Mucosa of rectum (tissue), 2 donors: ENCODE data around the gene XCL1.
"Not testable (repeated sequence)": the region's sequence is repeated elsewhere in the genome, so short reads cannot be mapped to it uniquely, and the experiment has no call there.

Experiments used
- H3K27ac ChIP-seq, 2 donors: one replicate each; pipeline ENCODE4 v1.7.0; 2013; ENCODE audit warnings: inconsistent platforms in 2 of 2, low read depth in 2 of 2, low read length in 2 of 2
- H3K27me3 ChIP-seq, 2 donors: one replicate each; pipeline ENCODE4 v1.7.0; 2013; ENCODE audit warnings: low read length in 2 of 2; ENCODE audit not compliant: control insufficient read depth in 2 of 2, insufficient read depth in 2 of 2
- H3K36me3 ChIP-seq, 2 donors: one replicate each; pipeline ENCODE4 v1.7.0; 2013; ENCODE audit warnings: low read length in 2 of 2; ENCODE audit not compliant: control insufficient read depth in 2 of 2, insufficient read depth in 2 of 2
- H3K4me1 ChIP-seq, 2 donors: one replicate each; pipeline ENCODE4 v1.7.0; 2013; ENCODE audit warnings: low read length in 2 of 2, mild to moderate bottlenecking in 1 of 2; ENCODE audit not compliant: control insufficient read depth in 2 of 2, insufficient read depth in 2 of 2
- H3K4me3 ChIP-seq, 2 donors: one replicate each; pipeline ENCODE4 v1.7.0; 2013; ENCODE audit warnings: low read length in 2 of 2
- H3K9ac ChIP-seq, 2 donors: one replicate each; pipeline ENCODE4 v1.7.0; 2013; ENCODE audit warnings: low read length in 2 of 2, low read depth in 1 of 2, mild to moderate bottlenecking in 1 of 2
- H3K9me3 ChIP-seq, 2 donors: one replicate each; pipeline ENCODE4 v1.7.0; 2013; ENCODE audit warnings: low read length in 2 of 2; ENCODE audit not compliant: control insufficient read depth in 2 of 2
- donor health status: healthy.
- donor health status: Normal muscosa, but diverticular disease.

XCL1 gene

DNA sequence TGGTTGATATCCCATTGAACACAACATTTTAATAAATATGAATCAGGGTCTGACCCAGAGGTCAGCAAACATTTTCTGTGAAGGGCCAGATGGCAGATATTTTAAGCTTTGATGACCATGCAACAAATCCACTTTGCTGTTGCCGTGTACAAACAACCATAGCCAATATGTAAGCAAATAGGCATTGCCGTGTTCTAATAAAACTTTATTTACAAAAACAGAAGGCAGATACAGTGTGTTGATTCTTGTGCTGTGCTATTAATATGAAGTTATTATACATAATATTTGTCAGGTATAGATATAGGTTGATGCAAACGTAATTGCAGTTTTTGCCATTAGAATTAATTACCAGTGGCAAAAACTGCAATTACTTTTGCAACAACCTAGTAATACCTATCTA lies 8.8 kb upstream of the XCL1 start:
- Histone ChIP-seq H3K4me1 (no peaks in the 10 kb centered on the region), H3K27ac (no peak overlapping the region), H3K9me3 (no peaks in the 10 kb centered on the region), H3K36me3 (no peaks in the 10 kb centered on the region), H3K9ac (no peak overlapping the region), H3K4me3 (no peak overlapping the region), H3K27me3 (no peaks in the 10 kb centered on the region)

DNA sequence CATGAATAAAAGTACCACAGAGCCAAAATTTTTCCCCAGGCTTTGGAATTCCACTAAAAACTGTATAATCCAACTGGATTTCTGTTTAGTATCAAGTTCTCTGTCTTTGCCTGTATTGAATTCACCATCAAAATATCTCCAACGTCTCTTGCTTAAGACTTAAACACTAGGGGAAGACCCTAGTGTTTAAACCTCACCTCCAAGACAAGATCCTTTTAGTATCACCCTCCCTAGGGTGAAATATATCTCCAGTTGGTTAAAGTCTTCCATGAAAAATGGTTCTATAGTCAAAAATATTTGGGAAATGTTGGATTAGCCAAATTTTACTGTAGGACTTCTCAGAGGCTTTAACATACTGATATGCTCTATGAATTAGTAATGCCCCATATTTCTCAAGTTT lies 8.1 kb upstream of the XCL1 start:
- no peaks in the 10 kb centered on the region for H3K4me1 ChIP-seq
- no peaks in the 10 kb centered on the region for H3K27me3 ChIP-seq
- no peaks in the 10 kb centered on the region for H3K9me3 ChIP-seq
- H3K27ac ChIP-seq = no peak overlapping the region
- no peak overlapping the region for H3K4me3 ChIP-seq
- H3K36me3 ChIP-seq = no peaks in the 10 kb centered on the region
- no peak overlapping the region for H3K9ac ChIP-seq

DNA sequence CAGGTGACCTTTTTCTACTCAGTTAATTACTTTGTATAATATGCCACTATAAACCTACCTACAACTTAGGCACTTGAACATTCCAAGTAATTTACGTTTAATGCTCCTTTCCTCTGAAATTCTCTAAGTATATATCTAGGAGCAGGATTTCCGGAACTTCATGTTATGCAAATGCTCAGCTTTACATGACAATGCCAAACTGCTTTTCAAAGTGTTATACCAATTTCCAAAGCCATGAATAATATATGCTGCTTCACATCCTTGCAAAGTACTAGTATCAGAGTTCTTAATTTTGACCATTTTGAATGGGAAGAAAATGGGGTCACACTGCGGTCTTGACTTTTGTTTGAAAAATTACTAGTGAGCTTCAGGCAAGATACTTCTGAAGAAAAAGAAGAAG lies 5.8 kb upstream of the XCL1 start:
- Histone ChIP-seq H3K4me3 (no peak overlapping the region), H3K36me3 (no peaks in the 10 kb centered on the region), H3K9me3 (no peaks in the 10 kb centered on the region)

DNA sequence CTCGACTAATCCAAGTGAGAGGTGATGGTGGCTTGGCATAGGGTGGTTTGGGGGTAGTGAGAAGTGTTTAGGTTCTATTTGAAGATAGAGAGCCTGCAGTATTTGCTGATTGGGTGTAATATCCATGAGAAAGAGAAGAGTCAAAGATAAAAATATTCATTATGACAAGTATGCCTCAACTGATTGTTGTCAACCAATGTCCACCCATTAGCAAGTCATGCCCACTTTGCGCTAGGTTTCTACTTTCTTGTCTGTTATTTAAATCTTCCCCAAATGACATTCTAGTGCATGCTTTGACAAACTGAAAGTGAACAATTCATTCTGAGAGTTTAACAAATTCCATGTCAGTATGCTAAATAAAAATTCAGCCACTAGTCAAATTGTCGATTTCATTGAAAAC lies 3.8 kb upstream of the XCL1 start:
- no peaks in the 10 kb centered on the region for H3K9me3 ChIP-seq
- no peak overlapping the region for H3K4me3 ChIP-seq
- H3K9ac ChIP-seq = no peak overlapping the region
- H3K36me3 ChIP-seq = no peaks in the 10 kb centered on the region
- no peaks in the 10 kb centered on the region for H3K27me3 ChIP-seq
- no peaks in the 10 kb centered on the region for H3K4me1 ChIP-seq
- H3K27ac ChIP-seq = no peak overlapping the region

More for the DNA sequence above, 5.8 kb upstream of the XCL1 start:
- H3K9ac ChIP-seq = no peak overlapping the region
- no peaks in the 10 kb centered on the region for H3K4me1 ChIP-seq
- H3K27ac ChIP-seq = no peak overlapping the region
- no peaks in the 10 kb centered on the region for H3K27me3 ChIP-seq

DNA sequence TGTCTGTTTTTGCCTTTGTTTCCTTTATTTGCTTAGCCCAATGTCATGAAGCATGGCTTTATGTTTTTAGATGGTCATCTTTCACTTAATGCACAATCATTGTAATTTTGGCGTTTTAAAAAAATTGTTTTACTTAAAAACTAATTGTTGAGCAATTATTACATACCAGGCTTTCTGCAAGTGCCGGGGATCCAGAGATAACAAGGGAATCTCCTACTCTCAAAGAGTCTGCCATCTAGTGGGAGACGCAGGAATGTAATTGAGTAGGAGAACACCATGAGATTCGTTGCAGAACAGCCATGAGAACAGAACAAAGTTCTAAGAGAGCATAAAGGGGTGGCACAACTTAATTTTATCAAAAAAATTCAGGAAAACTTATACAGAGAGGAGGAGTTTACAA lies 2.2 kb upstream of the XCL1 start:
- H3K27me3 ChIP-seq, H3K36me3 ChIP-seq, H3K9me3 ChIP-seq, H3K27ac ChIP-seq, H3K4me1 ChIP-seq, H3K9ac ChIP-seq, H3K4me3 ChIP-seq: not testable (repeated sequence)

DNA sequence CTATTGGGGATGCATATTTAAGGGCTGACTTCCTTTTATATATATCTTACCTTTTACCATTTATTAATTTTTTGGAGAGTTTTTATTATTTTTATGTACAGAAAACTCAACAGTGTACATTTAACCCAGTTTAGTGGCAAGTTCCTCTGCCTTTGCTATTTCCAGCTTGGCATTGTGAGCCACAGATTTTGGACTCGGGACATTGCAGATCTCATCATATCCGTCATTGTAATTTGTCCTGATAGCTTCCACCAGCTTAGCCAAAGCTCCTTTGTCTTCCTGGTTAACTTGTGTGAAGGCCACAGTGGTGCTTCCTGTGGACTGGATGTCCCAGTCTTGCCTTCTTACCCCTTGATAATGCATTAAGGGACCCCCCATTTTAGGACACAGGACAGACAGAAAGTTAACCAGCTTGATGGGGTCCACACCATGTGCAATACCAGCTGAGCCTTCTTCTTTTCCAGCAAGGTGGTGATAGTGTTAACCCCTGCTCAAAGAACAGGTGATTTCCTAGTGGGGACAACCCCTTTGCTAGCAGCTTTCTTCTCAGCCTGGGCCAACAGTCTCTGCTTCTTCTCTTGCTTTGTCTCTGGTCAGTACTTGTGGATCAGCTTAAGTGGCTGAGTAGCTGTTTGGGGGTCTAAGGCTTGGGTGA lies 2.3 kb downstream of the XCL1 start:
- H3K27me3 ChIP-seq, H3K9ac ChIP-seq, H3K36me3 ChIP-seq, H3K4me3 ChIP-seq, H3K4me1 ChIP-seq, H3K27ac ChIP-seq, H3K9me3 ChIP-seq: not testable (repeated sequence)

DNA sequence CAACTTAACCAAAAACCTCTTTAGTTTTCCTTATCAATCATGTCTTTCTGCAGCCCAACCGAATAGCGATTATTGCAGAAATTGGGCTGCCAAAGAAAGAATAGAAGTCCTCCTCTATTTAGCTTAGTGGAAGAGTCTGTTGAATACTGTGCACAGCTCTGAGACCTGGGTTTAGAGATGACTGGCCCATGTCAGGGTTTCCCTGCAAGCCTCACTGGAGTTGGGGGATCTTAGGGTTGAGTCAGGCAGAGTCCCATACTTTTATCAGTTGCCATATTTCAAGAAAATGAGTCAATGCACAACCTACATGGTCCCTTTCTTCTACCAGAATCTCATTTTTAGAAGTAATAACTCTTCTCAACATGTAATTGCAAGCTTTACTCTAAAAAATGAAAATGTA lies 3.9 kb downstream of the XCL1 start:
- H3K27me3 ChIP-seq, H3K9me3 ChIP-seq, H3K9ac ChIP-seq, H3K36me3 ChIP-seq, H3K4me3 ChIP-seq, H3K4me1 ChIP-seq, H3K27ac ChIP-seq: not testable (repeated sequence)

DNA sequence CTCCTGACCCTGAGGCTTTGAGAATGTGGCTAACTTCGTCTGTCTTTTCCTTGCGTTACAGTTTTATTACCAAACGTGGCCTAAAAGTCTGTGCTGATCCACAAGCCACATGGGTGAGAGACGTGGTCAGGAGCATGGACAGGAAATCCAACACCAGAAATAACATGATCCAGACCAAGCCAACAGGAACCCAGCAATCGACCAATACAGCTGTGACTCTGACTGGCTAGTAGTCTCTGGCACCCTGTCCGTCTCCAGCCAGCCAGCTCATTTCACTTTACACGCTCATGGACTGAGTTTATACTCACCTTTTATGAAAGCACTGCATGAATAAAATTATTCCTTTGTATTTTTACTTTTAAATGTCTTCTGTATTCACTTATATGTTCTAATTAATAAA lies 4.6 kb downstream of the XCL1 start:
- not testable (repeated sequence) for H3K36me3 ChIP-seq, H3K27ac ChIP-seq, H3K9ac ChIP-seq, H3K4me3 ChIP-seq, H3K27me3 ChIP-seq, H3K4me1 ChIP-seq, H3K9me3 ChIP-seq

DNA sequence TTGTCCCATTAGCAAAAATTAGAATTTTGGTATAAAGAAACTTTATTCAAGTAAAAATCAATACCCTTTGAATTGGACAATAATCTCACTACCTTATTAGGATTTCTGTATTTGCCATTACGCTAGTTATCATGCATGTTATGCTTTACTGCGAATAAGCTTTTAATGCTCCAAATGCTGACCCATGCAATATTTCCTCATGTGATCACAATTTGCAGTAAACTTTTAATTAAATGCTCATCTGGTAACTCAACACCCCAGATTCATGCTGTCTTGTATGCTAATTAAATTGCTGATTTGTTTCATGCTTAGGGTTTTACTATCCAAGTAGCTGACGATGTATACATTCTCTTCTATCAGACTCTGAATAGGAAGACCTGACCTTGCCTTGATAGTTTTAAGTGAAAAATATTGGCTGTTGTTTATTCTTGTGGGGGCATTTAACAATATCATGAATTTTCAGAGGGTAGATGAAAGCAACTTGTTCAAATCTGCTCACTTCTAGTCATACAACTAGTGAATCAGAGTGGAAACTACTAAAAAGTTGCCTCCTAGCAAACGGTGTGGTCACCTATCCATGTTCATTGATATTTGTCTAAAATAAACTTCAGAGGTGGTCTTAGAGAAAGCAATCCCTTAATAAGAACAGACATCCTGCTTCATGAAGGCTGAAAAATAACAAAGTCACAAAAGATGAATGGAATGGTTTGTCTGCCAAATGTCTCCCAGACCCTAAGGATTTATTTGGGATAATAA lies 5.6 kb downstream of the XCL1 start:
- H3K4me1 ChIP-seq = no peaks in the 10 kb centered on the region

DNA sequence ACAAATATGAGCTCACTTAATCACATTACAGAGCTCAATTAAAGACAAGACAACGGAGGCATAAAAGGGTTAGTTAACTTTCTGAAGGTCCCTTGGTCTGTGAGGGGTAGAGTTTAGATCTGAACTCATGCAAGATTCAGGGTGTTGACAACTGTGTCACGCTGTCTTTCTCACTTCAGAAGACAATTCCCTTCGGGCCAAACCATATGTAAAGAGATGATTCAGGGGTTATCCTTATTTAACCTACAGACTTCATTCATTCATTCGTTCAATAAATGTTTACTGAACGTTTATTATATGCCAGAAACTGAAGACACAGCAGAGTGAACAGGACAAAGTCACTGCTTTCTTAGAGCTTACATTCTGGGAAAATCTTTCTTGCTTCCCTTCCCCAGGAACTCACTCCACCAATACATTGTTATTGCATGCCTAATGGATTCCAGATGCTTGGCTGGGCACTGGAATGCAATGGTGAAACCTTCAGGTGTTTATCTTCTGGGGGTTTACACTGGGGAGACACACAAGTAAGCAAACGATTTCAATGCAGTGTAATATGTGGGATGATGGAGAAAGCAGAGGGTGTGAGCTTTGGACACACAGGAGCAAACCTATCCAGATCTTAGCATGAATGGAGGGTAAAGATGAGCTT lies 6.4 kb downstream of the XCL1 start:
- no peak overlapping the region for H3K9ac ChIP-seq
- no peak overlapping the region for H3K4me3 ChIP-seq
- H3K27ac ChIP-seq = no peak overlapping the region
- H3K9me3 ChIP-seq = no peaks in the 10 kb centered on the region
- no peaks in the 10 kb centered on the region for H3K36me3 ChIP-seq
- H3K4me1 ChIP-seq = no peaks in the 10 kb centered on the region
- no peaks in the 10 kb centered on the region for H3K27me3 ChIP-seq

More for the DNA sequence above, 5.6 kb downstream of the XCL1 start:
- Histone ChIP-seq H3K9me3 (no peaks in the 10 kb centered on the region), H3K9ac (no peak overlapping the region), H3K4me3 (no peak overlapping the region), H3K27me3 (no peaks in the 10 kb centered on the region), H3K27ac (no peak overlapping the region), H3K36me3 (no peaks in the 10 kb centered on the region)
